Activated T-cell treated with anti-CD3 and anti-CD28 coated beads, Interleukin-2, amount 50 U/mL, for 24 hours (primary cell): ENCODE data around the gene UFSP1.
"Not testable (repeated sequence)": the region's sequence is repeated elsewhere in the genome, so short reads cannot be mapped to it uniquely, and the experiment has no call there.

Source experiments
- DNase-seq: peaks from one replicate; pipeline ENCODE4 v3.0.0-alpha.2; 2020
- H3K27ac Mint-ChIP-seq: 2 replicates; pipeline ENCODE4 v1.8.0; 2020; ENCODE audit warnings: mild to moderate bottlenecking, mixed read lengths
- H3K27me3 Mint-ChIP-seq: 2 replicates; pipeline ENCODE4 v1.8.0; 2020; ENCODE audit warnings: mixed read lengths
- H3K36me3 Mint-ChIP-seq: 2 replicates; pipeline ENCODE4 v1.8.0; 2020; ENCODE audit warnings: low read depth, mixed read lengths
- H3K4me1 Mint-ChIP-seq: 2 replicates; pipeline ENCODE4 v1.8.0; 2020; ENCODE audit warnings: low read depth, mixed read lengths
- H3K4me3 Mint-ChIP-seq: 2 replicates; pipeline ENCODE4 v1.8.0; 2020; ENCODE audit warnings: mild to moderate bottlenecking, moderate library complexity, mixed read lengths
- H3K9me3 Mint-ChIP-seq: 2 replicates; pipeline ENCODE4 v1.8.0; 2020; ENCODE audit warnings: mixed read lengths

Gene UFSP1

DNA sequence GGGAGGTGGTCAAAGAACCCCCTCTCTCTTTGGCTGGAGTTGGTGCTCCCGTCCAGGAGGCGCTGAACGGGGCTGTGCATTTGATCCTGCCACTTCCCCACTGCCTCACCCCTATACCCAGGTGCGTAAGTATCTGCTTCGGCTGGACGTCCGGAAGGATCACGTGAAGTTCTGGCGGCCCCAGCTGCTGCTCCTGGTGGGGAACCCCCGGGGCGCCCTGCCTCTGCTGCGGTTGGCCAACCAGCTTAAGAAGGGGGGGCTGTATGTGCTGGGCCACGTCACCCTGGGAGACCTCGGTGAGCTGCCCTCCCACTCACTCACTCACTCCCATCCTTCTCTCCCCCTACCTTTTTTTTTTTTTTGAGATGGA is 27.9 kb downstream of the UFSP1 start:
- no peak for DNase-seq
- no peak overlapping the region for H3K27ac Mint-ChIP-seq
- H3K4me1 Mint-ChIP-seq = peaks cover 9% of the 10 kb centered on the region
- peaks cover 72% of the 10 kb centered on the region for H3K36me3 Mint-ChIP-seq
- no peaks in the 10 kb centered on the region for H3K9me3 Mint-ChIP-seq
- no peaks in the 10 kb centered on the region for H3K27me3 Mint-ChIP-seq
- no peak overlapping the region for H3K4me3 Mint-ChIP-seq

- no peaks in the 10 kb centered on the region for H3K9me3 Mint-ChIP-seq
- no peak for DNase-seq
- peaks cover 5% of the 10 kb centered on the region for H3K4me1 Mint-ChIP-seq
- H3K27me3 Mint-ChIP-seq = no peaks in the 10 kb centered on the region
- no peak overlapping the region for H3K4me3 Mint-ChIP-seq
- H3K36me3 Mint-ChIP-seq = peaks cover 72% of the 10 kb centered on the region
- no peak overlapping the region for H3K27ac Mint-ChIP-seq
Measured at GRCh38 chr7:100860702-100861615, 28.6 kb downstream of the UFSP1 start.

DNA sequence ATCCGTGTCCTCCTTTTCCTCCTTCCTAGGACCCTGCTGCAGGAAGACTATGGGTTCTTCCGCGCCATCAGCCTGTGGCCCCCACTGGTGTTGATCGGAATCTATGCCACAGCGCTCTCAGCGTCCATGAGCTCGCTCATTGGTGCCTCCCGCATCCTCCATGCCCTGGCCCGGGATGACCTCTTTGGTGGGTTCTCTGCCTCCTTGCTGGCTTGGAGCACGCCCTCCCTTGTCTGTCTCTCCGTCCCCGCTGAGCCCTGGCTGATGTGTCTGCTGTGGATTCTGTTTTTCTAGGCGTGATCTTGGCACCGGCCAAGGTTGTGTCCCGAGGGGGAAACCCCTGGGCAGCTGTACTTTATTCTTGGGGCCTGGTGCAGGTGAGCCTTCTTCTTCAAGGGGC is 29.7 kb downstream of the UFSP1 start:
- no peak overlapping the region for H3K27ac Mint-ChIP-seq
- H3K36me3 Mint-ChIP-seq = peaks cover 76% of the 10 kb centered on the region
- no peaks in the 10 kb centered on the region for H3K27me3 Mint-ChIP-seq
- DNase-seq = no peak
- H3K9me3 Mint-ChIP-seq = no peaks in the 10 kb centered on the region
- H3K4me3 Mint-ChIP-seq = no peak overlapping the region
- H3K4me1 Mint-ChIP-seq = peaks cover 1% of the 10 kb centered on the region

DNA sequence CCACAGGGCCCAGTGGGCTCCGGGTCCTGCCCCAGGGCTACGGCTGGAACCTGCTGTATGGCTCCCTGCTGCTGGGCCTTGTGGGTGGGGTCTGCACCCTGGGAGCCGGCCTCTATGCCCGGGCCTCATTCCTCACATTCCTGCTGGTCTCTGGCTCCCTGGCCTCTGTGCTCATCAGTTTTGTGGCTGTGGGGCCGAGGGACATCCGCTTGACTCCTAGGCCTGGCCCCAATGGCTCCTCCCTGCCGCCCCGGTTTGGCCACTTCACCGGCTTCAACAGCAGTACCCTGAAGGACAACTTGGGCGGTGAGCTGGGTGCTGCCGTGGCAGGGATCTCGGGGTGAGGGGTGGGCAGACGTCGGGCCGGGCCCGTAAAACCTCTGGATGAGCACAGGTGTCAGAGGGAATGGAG is 32.6 kb downstream of the UFSP1 start:
- DNase-seq = no peak
- Mint-ChIP-seq H3K36me3 (peaks cover 54% of the 10 kb centered on the region), H3K4me3 (no peak overlapping the region), H3K4me1 (peaks cover 18% of the 10 kb centered on the region), H3K9me3 (no peaks in the 10 kb centered on the region), H3K27me3 (no peaks in the 10 kb centered on the region), H3K27ac (no peak overlapping the region)

- Mint-ChIP-seq H3K4me1 (peaks cover 22% of the 10 kb centered on the region), H3K27me3 (no peaks in the 10 kb centered on the region), H3K9me3 (no peaks in the 10 kb centered on the region), H3K4me3 (no peak overlapping the region), H3K27ac (peak overlapping the region; percentile 42), H3K36me3 (peaks cover 47% of the 10 kb centered on the region)
- no peak for DNase-seq
Measured at GRCh38 chr7:100855515-100855914, 34.0 kb downstream of the UFSP1 start.

DNA sequence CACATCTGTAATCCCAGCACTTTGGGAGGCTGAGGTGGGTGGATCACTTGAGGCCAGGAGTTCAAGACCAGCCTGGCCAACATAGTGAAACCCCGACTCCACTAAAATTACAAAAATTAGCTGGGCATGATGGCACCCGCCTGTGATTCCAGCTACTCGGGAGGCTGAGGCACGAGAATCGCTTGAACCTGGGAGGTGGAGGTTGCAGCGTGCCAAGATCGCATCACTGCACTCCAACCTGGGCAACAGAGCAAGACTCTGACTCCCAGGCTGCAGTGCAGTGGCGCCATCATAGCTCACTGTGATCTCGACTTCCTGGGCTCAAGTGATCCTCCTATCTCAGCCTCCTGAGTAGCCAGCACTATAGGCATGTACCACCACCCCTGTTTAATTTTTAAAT is 34.6 kb downstream of the UFSP1 start:
- not testable (repeated sequence) for H3K4me3 Mint-ChIP-seq, H3K9me3 Mint-ChIP-seq, H3K27me3 Mint-ChIP-seq, DNase-seq, H3K27ac Mint-ChIP-seq
- peaks cover 22% of the 10 kb centered on the region for H3K4me1 Mint-ChIP-seq
- peaks cover 41% of the 10 kb centered on the region for H3K36me3 Mint-ChIP-seq

GRCh38 chr7:100854146-100854895 is 35.2 kb downstream of the UFSP1 start:
- DNase-seq = no peak
- H3K4me1 Mint-ChIP-seq = peaks cover 22% of the 10 kb centered on the region
- no peak overlapping the region for H3K27ac Mint-ChIP-seq
- H3K27me3 Mint-ChIP-seq = no peaks in the 10 kb centered on the region
- H3K4me3 Mint-ChIP-seq = peak overlapping the region; percentile 89
- peaks cover 35% of the 10 kb centered on the region for H3K36me3 Mint-ChIP-seq
- no peaks in the 10 kb centered on the region for H3K9me3 Mint-ChIP-seq

DNA sequence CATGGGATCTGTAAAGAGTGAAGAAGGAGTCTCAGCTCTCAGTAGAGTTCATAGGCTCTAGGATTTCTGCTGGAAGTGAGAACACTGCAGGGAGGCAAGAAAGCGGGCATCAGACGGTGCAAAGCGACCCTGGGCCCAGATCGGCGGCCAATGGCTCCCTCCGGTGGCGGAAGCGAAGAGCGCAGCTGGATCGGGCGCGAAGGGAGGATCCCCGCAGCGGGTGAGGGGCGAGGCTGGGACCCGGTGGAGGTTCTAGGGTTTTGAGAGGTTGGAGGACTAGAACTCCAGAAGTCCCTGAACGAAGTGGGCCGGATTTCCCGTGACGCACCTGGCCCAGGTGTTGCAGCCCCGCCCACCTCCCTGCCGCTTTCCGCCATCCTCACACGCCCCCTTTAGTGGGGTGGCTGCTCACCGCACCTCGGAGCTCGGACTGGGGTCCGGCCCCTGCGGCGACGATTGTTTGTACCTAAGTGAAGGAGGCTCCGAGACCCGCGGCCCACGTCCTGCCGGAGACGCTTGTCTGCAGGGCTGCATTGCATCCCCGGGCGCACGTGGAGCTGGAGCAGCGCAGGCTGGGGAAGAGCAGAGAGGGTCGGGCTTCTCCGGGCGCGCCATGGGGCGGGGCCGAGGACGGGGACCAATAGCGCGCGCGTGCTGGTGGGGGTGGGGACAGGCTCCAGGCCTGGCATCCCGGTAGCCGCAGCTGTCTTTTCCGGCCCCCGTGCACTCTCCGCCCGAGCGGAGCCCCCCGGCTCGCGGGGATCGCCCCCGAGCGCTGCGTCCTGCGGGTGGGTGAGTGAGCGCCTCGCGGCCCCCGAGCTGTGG is 37.3 kb downstream of the UFSP1 start, which contains the start of gene SLC12A9:
Gene SLC12A9 (plus strand): TSS at position 666 of the 825 bp plus-strand sequence. CDS start 1,485 bp downstream, outside the sequence.
- peaks cover 22% of the 10 kb centered on the region for H3K4me1 Mint-ChIP-seq
- H3K36me3 Mint-ChIP-seq = peaks cover 24% of the 10 kb centered on the region
- peak within 1 kb of the TSS; percentile 94 for H3K27ac Mint-ChIP-seq

GRCh38 chr7:100847360-100847759 is 42.2 kb downstream of the UFSP1 start:
- Mint-ChIP-seq H3K36me3 (peaks cover 3% of the 10 kb centered on the region), H3K4me3 (no peak overlapping the region), H3K4me1 (peaks cover 6% of the 10 kb centered on the region), H3K27ac (no peak overlapping the region), H3K27me3 (no peaks in the 10 kb centered on the region), H3K9me3 (no peaks in the 10 kb centered on the region)
- DNase-seq = no peak

More for the DNA sequence above, 37.3 kb downstream of the UFSP1 start, which contains the start of gene SLC12A9:
- H3K4me3 Mint-ChIP-seq = peak within 1 kb of the TSS; percentile 89
- no peaks in the 10 kb centered on the region for H3K9me3 Mint-ChIP-seq
- DNase-seq = peak; percentile 92
- H3K27me3 Mint-ChIP-seq = no peaks in the 10 kb centered on the region

DNA sequence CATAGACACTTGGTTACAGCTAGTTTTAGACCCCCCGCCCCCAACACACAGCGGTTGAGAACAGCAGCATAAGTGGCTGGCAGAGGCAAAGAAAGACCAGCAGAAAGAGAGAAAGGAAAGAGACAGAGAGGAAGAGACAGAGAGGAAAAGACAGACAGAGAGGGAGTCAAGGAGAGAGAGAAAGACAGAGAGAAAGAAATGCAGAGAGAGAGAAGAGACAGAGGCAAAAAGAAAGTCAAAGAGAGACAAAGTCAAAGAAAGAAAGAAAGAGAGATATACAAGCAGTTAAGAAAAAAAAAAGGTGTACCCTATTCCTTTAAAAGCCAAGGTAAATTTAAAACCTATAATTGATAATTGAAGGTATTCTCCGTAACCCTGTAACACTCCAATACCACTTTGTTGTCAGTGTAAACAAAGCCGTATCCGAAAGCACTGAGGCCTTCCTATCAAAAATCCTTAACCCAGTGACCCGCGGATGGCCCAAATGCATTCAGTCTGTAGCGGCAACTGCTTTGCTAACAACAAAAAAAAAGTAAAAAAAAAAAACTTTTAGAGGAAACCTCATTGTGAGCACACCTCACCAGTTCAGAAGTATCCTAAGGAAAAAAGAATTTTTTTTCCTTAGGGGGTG is 48.9 kb downstream of the UFSP1 start:
- Mint-ChIP-seq H3K27ac (no peak overlapping the region), H3K4me1 (peaks cover 12% of the 10 kb centered on the region), H3K27me3 (no peaks in the 10 kb centered on the region), H3K9me3 (no peaks in the 10 kb centered on the region), H3K4me3 (no peak overlapping the region), H3K36me3 (no peaks in the 10 kb centered on the region)
- no peak for DNase-seq

DNA sequence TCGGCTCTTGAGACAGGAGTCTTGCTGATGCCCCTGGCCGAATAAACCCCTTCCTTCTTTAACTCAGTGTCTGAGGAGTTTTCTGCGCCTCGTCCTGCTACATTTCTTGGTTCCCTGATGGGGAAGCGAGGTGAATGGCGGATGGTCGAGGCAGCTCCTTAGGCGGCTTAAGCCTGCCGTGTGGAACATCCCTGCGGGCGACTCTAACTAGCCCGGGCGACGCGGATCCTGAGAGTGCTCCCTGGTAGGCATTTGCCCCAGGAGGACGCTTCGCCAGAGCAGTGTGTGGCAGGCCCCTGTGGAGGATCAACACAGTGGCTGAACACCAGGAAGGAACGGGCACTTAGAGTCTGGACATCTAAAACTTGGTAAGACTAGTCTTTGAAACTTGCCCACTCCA is 50.2 kb downstream of the UFSP1 start:
- H3K27ac Mint-ChIP-seq = no peak overlapping the region
- DNase-seq = no peak
- peaks cover 12% of the 10 kb centered on the region for H3K4me1 Mint-ChIP-seq
- no peaks in the 10 kb centered on the region for H3K27me3 Mint-ChIP-seq
- H3K9me3 Mint-ChIP-seq = no peaks in the 10 kb centered on the region
- no peaks in the 10 kb centered on the region for H3K36me3 Mint-ChIP-seq
- no peak overlapping the region for H3K4me3 Mint-ChIP-seq
